ENCODE measurements around the gene GOLGA3.
"Not testable (repeated sequence)": the region's sequence is repeated elsewhere in the genome, so short reads cannot be mapped to it uniquely, and the experiment has no call there.

DNA sequence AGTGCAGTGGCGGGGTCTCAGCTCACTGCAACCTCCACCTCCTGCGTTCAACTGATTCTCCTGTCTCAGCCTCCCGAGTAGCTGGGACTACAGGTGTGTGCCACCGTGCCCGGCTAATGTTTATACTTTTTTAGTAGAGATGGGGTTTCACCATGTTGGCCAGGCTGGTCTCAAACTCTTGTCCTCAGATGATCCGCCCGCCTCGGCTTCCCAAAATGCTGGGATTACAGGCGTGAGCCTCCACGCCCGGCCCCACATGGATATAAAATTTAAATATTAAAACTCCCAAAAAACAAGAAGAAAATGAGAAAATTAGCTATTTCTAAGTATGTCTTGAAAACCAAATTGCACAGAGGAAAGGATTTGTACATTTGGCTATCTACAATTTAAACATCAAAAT, 16.0 kb upstream of the GOLGA3 start:
- TF ChIP-seq POLR2A (IDR thresholded peaks at IDR 0.05), result not testable (repeated sequence)
- TF ChIP-seq, protein P1, sequence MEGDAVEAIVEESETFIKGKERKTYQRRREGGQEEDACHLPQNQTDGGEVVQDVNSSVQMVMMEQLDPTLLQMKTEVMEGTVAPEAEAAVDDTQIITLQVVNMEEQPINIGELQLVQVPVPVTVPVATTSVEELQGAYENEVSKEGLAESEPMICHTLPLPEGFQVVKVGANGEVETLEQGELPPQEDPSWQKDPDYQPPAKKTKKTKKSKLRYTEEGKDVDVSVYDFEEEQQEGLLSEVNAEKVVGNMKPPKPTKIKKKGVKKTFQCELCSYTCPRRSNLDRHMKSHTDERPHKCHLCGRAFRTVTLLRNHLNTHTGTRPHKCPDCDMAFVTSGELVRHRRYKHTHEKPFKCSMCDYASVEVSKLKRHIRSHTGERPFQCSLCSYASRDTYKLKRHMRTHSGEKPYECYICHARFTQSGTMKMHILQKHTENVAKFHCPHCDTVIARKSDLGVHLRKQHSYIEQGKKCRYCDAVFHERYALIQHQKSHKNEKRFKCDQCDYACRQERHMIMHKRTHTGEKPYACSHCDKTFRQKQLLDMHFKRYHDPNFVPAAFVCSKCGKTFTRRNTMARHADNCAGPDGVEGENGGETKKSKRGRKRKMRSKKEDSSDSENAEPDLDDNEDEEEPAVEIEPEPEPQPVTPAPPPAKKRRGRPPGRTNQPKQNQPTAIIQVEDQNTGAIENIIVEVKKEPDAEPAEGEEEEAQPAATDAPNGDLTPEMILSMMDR (IDR thresholded peaks at IDR 0.05), result not testable (repeated sequence)
